ENCODE results near the gene PSAP.

DNA sequence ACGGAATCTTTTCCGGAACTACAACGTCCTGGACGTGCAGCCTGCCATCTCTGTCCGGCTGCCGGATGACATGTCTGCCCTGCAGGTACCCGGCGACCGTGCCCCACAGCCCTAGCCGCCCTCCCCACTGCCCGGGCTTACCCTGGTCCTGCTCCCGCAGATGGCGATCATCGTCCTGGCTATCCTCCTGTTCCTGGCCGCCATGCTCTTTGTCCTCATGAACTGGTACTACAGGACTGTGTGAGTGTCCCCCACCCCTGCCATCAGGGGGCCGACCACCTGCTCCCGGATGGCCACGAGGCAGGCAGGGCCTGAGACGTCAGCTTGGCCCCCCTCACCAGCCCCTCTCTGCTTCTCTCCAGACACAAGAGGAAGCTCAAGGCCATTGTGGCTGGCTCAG, 39.7 kb downstream of the PSAP start:
- TF ChIP-seq, protein P1, sequence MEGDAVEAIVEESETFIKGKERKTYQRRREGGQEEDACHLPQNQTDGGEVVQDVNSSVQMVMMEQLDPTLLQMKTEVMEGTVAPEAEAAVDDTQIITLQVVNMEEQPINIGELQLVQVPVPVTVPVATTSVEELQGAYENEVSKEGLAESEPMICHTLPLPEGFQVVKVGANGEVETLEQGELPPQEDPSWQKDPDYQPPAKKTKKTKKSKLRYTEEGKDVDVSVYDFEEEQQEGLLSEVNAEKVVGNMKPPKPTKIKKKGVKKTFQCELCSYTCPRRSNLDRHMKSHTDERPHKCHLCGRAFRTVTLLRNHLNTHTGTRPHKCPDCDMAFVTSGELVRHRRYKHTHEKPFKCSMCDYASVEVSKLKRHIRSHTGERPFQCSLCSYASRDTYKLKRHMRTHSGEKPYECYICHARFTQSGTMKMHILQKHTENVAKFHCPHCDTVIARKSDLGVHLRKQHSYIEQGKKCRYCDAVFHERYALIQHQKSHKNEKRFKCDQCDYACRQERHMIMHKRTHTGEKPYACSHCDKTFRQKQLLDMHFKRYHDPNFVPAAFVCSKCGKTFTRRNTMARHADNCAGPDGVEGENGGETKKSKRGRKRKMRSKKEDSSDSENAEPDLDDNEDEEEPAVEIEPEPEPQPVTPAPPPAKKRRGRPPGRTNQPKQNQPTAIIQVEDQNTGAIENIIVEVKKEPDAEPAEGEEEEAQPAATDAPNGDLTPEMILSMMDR (IDR thresholded peaks at IDR 0.05; ENCODE audit: low read length), result no peak
- no peak for TF ChIP-seq EZH2 (optimal IDR thresholded peaks at IDR 0.05; ENCODE audit: low read depth, low read length)

Data from MM.1S (cell line).